MCF 10A (cell line): ENCODE data around the gene DUSP7. TPM values are rescaled to one million over a fixed set of nuclear protein-coding genes. Genes with fewer than 3 reads are reported as not detected.

ENCODE experiments used
- BruUV-seq: library from RNA; stranded (reverse); fragments of 400-500 nt; replicated peaks from 2 replicates; lab custom pipeline; 2021; lab: Mats Ljungman, UMichigan
- CTCF ChIA-PET: fragments of 300-600 bp; sonication (Branson Sonifier 250); formaldehyde crosslinking; extraction: SDS; loops from one replicate; lab custom pipeline; 2021; ENCODE audit warnings: antibody characterized with exemption, inconsistent platforms; lab: Yijun Ruan, JAX
- POLR2A ChIA-PET: fragments of 300-600, 350-650 bp; sonication (Branson Sonifier 250); formaldehyde crosslinking; extraction: SDS; loops from one replicate; lab custom pipeline; 2020; ENCODE audit warnings: antibody characterized with exemption, inconsistent platforms; lab: Yijun Ruan, JAX
- DNase-seq: peaks from one replicate; pipeline ENCODE4 v3.0.0-alpha.2; 2018; ENCODE audit not compliant: unreplicated experiment
- H3K27ac Mint-ChIP-seq: one replicate; pipeline ENCODE4 v1.8.0; 2022; ENCODE audit warnings: mild to moderate bottlenecking, low read depth, mixed read lengths; ENCODE audit not compliant: unreplicated experiment
- H3K27me3 Mint-ChIP-seq: one replicate; pipeline ENCODE4 v1.8.0; 2022; ENCODE audit warnings: mixed read lengths; ENCODE audit not compliant: insufficient read depth, unreplicated experiment
- H3K36me3 Mint-ChIP-seq: one replicate; pipeline ENCODE4 v1.8.0; 2022; ENCODE audit warnings: mild to moderate bottlenecking, moderate library complexity, mixed read lengths; ENCODE audit not compliant: insufficient read depth, unreplicated experiment
- H3K4me1 Mint-ChIP-seq: one replicate; pipeline ENCODE4 v1.8.0; 2022; ENCODE audit warnings: mixed read lengths; ENCODE audit not compliant: insufficient read depth, unreplicated experiment
- H3K4me3 Mint-ChIP-seq: one replicate; pipeline ENCODE4 v1.8.0; 2022; ENCODE audit warnings: mild to moderate bottlenecking, moderate library complexity, mixed read lengths; ENCODE audit not compliant: unreplicated experiment
- H3K9me3 Mint-ChIP-seq: one replicate; pipeline ENCODE4 v1.8.0; 2022; ENCODE audit warnings: mixed read lengths; ENCODE audit not compliant: unreplicated experiment
- intact Hi-C: fragments of 100-400 bp; cut with micrococcal nuclease; formaldehyde crosslinking; loops from 2 replicates; pipeline ENCODE4 v1.14.1; 2022
- total RNA-seq: library from RNA; stranded (reverse); gene quantifications from 2 replicates; pipeline ENCODE4 v1.2.3, GENCODE V29; 2022
- TF ChIP-seq, protein P1 (sequence below): fragments of 200-600 bp; IDR thresholded peaks from one replicate; pipeline ENCODE4 v1.8.0; 2022; ENCODE audit warnings: antibody characterized with exemption, mild to moderate bottlenecking; ENCODE audit not compliant: unreplicated experiment

The DUSP7 gene
- total RNA-seq, 1 experiment from 2014 or later: 69.1 TPM

DNA sequence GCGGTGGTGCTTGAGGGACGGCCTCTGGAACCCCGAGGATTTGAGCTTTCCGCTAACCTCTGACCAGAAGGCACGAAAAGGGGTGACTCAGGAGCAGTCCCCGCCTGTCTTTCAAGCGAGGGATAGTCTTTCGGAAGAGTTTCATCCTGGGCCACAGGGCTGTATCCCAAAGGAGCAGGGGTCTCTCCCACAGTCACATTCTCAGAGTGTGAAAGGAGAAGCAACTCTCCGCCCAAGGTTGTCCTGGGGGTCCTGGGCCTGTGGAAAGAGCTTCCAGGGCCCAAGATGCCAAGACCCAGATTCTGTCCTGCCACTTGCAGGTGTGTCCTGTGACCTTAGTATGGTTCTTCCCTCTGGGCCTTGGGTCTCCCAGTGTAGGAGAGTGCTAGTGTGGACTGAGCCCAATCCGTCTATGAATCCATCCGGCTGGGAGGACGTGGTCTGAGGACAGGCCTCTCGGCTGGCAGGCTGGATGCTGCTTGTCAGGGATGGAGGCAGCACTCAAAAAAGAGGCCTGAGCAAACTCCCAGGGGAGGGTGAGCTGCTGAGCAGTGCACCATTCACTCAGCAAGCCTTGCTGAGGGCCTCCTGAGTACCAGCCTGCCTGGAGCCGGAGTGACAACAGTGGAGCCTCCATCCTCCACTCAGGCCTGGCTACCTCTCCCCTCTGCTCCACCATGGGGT, 1.6 kb upstream of the DUSP7 start:
- ChIA-PET POLR2A (interaction anchor here (0.8 to 6.1 kb wide), 16 partner anchors 8 to 559 kb away, joined by 3 to 101 read pairs (median 7); partner anchors contain the start of genes ABHD14B, DCAF1 and TWF2), CTCF (interaction anchor here (0.6 to 8.5 kb wide), 17 partner anchors 8 to 1514 kb away, joined by 3 to 116 read pairs (median 4); partner anchors contain the start of gene RRP9)
- Mint-ChIP-seq H3K4me3 (peak overlapping the region; percentile 81), H3K4me1 (peaks cover 41% of the 10 kb centered on the region), H3K9me3 (no peaks in the 10 kb centered on the region), H3K27ac (peak overlapping the region; percentile 50), H3K36me3 (peaks cover 32% of the 10 kb centered on the region), H3K27me3 (no peaks in the 10 kb centered on the region)
- no TSS peak for BruUV-seq
- intact Hi-C loops: loop anchor here (1.0 kb wide), 1 partner anchor 65 kb away; no protein-coding TSS in a partner anchor
- TF ChIP-seq, protein P1, sequence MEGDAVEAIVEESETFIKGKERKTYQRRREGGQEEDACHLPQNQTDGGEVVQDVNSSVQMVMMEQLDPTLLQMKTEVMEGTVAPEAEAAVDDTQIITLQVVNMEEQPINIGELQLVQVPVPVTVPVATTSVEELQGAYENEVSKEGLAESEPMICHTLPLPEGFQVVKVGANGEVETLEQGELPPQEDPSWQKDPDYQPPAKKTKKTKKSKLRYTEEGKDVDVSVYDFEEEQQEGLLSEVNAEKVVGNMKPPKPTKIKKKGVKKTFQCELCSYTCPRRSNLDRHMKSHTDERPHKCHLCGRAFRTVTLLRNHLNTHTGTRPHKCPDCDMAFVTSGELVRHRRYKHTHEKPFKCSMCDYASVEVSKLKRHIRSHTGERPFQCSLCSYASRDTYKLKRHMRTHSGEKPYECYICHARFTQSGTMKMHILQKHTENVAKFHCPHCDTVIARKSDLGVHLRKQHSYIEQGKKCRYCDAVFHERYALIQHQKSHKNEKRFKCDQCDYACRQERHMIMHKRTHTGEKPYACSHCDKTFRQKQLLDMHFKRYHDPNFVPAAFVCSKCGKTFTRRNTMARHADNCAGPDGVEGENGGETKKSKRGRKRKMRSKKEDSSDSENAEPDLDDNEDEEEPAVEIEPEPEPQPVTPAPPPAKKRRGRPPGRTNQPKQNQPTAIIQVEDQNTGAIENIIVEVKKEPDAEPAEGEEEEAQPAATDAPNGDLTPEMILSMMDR: no peak
- DNase-seq: no peak

DNA sequence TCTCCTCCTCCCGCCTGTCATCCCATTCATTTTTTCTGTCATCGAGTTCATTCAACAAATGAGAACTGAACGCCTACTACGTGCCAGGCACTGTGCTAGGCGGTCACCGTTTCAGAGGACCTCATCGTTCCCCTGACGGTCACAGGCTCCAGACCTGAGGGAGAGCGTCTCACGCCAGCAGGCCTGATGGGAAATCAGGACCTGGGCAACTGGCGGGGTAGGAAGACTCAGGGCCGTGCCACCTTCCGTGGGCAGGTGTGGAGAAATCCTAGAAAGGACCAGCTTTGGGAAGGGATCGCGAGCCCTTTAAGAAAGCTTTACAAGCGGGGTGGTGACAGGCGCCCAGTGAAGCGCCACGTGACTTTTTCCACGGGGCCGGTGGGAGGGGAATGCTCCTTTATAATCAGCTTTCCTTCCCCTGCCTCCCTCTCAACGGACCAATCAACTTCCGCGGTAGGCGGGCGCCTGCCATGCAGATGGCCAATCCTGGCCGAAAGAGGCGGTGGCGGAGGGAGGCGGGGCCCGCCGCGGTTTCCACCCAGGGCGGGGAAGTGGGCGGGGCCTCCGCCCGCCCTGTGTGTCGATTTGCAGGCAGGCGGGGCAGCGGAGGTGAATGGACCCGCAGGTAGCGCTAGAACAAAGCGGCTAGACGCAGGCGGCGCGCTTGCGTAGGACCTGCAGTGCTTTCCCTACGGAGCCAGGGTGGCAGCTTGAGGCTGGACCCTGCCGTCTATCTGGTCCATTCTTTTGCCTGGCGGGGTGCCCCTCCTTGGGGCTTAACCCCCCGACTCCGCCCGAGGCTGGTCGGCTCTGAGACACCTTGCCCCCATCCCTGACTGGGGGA, 819 bp upstream of the DUSP7 start:
- Mint-ChIP-seq H3K4me3 (peak overlapping the region; percentile 81), H3K27me3 (no peaks in the 10 kb centered on the region), H3K4me1 (peaks cover 42% of the 10 kb centered on the region), H3K9me3 (no peaks in the 10 kb centered on the region), H3K36me3 (peaks cover 38% of the 10 kb centered on the region), H3K27ac (peak overlapping the region; percentile 50)
- DNase-seq: peak; percentile 99
- TF ChIP-seq, protein P1: no peak
- BruUV-seq: no TSS peak
- POLR2A ChIA-PET: interaction anchor here (0.5 to 6.1 kb wide), 30 partner anchors 9 to 558 kb away, joined by 3 to 101 read pairs (median 5); partner anchors contain the start of genes ABHD14A, ABHD14B, ACY1 and DCAF1
- CTCF ChIA-PET: interaction anchor here (0.6 to 8.5 kb wide), 20 partner anchors 9 to 1514 kb away, joined by 3 to 116 read pairs (median 4); partner anchors contain the start of gene RRP9
- intact Hi-C loops: loop anchor here (1.0 kb wide), 1 partner anchor 66 kb away; no protein-coding TSS in a partner anchor

DNA sequence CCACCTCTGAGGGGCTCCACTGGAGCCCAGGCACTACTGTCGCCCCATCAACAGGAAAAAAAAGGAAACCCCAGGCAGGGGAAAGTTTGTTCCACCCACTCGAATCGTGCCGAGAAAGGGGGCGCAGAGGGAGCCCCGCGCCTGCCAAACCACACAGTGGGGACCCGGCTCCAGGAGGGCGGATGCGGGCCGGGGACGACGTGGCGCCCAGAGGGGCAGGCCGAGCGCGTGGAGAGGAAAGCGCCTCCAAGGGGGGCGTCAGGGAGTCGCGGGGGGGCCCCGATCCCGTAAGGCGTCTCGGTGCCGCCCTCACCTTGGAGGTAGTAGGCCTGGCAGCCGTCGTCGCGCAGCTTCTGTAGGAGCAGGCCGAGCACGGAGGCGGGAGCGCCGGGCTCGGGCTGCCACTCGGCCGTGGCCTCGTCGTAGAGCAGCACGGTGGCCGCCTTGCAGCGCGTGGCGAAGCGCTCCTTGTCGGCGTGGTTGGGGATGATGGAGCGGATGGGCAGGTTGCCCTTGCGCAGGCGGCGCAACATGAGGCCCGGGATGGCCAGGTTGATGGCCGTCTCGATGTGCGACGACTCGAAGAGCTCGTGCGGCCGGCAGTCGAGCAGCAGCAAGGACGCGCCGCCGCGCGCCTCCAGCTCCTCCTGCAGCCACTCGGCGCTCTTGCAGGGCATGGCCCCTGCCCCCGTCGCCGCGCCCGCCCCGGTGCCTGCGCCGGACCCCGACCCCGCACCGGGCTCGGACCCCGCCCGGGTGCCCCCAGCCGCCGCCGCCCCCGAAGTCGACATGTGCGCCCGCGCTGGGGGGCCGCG, 627 bp downstream of the DUSP7 start:
- Mint-ChIP-seq H3K27ac (peak overlapping the region; percentile 47), H3K9me3 (no peaks in the 10 kb centered on the region), H3K4me3 (peak overlapping the region; percentile 72), H3K36me3 (peaks cover 42% of the 10 kb centered on the region), H3K4me1 (peaks cover 36% of the 10 kb centered on the region), H3K27me3 (no peaks in the 10 kb centered on the region)
- intact Hi-C loops: no loop called here
- POLR2A ChIA-PET: interaction anchor here (0.6 to 6.1 kb wide), 26 partner anchors 10 to 1010 kb away, joined by 3 to 101 read pairs (median 6); partner anchors contain the start of genes ABHD14A, DCAF1, GLYCTK and PARP3
- TF ChIP-seq, protein P1: peak; percentile 7
- CTCF ChIA-PET: interaction anchor here (0.8 to 8.5 kb wide), 8 partner anchors 9 to 89 kb away, joined by 3 to 116 read pairs (median 8); partner anchors contain the start of gene ABHD14B
- BruUV-seq: TSS peak; percentile 9
- no peak for DNase-seq
